HG03097 (cell line): ENCODE measurements around the gene ALDH16A1.
"Not testable (repeated sequence)": the region's sequence is repeated elsewhere in the genome, so short reads cannot be mapped to it uniquely, and the experiment has no call there.

Experiments
- ATAC-seq: cut with Tn5 transposase; IDR thresholded peaks from one replicate; pipeline ENCODE4 v1.9.1; 2021; ENCODE audit not compliant: unreplicated experiment, low FRiP score

The ALDH16A1 gene

DNA sequence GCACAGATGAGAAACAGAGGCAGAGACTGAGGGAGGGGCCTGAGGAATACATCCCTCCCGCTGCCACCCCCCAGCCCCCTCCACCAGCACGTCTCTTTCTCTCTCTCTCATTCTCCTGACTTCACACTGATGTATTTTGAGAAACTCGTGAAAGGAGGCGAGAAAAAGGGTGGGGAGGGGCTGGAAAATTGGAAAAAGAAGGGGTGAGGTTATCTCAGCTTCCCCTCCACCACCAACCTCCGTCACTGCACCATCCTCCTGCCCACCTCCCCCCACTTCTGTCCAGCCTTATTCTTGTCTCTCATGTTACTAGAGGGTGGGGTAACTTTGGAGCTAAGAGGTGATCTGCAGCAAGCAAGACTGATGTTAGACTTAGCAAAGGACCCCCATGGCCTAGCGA is 13.2 kb upstream of the ALDH16A1 start:
- ATAC-seq = no peak

DNA sequence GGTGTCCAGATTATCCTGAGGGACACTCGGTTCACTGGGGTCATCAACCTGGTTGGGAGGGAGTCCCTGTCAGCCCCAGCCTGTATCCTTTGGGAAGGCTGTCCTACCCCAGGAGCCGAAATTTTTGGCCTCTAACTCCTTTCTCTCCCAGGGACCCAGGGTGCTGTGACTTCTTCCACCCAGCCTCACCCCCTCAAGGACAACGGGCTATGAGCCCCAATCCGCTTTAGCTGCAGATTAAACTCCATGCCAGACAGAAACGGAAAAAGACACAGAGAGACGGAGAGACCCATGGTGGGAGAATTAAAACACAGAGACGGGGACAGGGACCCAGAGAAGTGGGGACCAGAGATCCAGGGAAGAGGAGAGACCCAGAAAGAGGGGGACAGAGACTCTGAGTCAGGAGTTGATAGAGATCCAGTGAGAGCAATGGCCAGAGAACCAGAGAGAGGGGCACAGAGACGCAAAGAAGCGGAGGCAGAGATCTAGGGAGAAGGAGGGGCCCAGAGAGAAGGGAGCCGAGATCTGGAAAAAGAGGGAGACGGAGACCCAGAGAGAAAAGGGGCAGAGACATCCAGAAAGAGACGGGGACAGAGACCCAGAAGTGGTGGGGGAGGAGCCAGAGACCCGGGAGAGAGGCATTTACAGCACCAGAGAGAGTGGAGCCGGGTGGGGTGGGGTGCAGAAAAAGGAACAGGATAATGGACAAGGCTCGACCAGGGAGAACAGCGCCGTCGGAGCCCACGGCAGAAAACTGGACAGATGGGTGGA is 12.4 kb upstream of the ALDH16A1 start:
- ATAC-seq = no peak

DNA sequence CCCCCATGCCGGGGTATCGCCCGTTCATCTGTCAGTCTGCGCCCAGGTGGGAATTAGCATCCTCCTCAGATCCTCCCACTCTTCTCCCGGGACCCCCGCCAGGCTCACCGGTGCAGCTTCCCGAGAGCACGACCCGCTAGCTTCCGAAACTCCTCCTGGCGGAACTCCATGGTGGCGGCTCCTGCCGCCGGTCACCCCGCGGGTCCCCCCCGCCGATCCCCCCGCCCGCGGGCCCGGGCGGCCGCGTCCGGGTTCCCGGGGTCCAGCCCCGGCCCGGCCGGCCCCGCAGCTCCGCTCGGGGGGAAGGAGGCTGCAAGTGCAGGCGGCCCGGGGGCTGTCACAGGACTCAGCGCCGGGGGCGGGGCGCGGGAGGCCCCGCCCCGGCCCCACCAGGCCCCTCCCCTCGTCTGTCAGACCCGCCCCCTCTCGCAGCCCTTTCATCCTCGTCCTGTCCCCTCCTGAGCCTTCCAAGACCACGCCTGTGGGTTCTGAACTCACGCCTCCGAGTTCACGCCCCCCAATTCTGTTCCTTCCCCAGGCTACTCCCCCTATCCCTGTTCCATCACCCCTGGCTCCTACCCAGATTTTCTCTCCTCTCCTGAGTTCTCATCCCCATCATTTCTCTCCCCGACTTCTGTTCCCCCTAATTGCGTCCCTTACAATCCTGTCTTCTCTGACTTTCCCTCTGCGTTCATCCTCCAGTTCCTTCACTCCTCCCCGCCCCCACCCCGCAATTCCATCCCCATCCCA is 11.6 kb upstream of the ALDH16A1 start, which contains the start of gene SLC17A7:
Gene SLC17A7, minus strand, starts transcription at position 318 of the 750 bp plus-strand sequence. Its CDS starts 148 bp downstream, at position 170.
- ATAC-seq = no peak

DNA sequence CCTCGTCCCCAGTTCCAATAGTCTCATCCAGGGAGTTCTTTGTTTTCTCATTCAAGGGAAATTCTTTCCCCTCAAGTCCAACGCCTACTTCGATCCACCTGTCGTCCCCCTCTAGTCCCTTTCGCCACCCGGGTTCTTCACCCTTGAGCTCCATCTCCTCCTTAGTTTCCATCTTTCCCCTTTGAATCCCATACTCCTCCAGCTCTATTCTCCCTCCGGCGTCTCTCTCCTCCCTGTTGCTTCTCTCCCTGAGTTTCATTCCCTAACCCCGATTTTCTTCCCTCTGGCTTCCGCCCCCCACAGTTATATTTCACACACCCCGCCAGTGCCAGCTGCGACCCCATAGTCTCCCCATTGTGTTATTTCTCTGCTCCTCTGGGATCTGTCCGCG is 11.1 kb upstream of the ALDH16A1 start:
- no peak for ATAC-seq

DNA sequence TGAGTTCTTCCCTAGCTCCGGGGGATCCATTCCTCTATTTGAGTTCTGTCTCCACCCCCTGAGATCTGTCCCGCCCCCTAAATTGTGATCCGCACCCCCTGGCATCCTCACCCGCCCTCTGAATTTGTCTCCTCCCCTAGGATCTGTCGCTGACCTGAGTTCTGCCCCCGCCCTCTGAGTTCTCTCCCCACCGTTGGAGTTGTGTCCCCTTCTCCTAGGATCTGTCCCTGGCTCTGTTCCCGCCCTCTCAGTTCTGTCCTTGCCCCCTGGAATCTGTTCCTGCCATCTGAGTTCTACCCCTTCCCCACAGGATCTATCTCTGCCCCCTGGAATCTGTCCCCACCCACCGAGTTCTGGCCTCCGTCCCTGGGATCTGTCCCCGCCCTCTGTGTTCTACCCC is 10.7 kb upstream of the ALDH16A1 start:
- no peak for ATAC-seq

DNA sequence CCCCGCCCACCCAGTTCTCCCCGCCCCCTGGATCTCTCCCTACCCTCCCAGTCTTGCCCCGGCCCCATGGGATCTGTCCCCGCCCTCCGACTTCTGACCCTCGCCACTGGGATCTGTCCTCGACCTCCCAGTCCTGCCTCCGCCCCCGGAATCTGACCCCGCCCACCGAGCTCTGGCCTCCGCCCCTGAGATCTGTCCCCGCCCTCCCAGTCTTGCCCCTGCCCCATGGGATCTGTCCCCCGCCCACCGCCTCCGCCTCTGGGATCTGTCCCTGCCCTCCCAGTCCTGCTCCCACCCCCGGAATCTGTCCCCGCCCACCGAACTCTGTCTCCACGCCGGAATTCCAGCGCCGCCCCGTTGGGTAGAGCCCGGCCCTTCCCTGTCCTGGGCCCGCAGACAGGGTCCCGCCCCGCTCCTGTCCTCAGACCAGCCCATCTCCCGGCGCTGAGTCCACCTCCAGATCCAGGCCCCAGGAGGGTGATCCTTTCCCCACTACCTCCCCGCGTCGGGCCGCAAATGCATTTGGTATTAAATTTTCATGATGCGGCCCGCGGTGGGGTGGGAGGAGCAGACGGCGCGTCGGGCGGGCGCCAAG is 10.2 kb upstream of the ALDH16A1 start:
- ATAC-seq = no peak

DNA sequence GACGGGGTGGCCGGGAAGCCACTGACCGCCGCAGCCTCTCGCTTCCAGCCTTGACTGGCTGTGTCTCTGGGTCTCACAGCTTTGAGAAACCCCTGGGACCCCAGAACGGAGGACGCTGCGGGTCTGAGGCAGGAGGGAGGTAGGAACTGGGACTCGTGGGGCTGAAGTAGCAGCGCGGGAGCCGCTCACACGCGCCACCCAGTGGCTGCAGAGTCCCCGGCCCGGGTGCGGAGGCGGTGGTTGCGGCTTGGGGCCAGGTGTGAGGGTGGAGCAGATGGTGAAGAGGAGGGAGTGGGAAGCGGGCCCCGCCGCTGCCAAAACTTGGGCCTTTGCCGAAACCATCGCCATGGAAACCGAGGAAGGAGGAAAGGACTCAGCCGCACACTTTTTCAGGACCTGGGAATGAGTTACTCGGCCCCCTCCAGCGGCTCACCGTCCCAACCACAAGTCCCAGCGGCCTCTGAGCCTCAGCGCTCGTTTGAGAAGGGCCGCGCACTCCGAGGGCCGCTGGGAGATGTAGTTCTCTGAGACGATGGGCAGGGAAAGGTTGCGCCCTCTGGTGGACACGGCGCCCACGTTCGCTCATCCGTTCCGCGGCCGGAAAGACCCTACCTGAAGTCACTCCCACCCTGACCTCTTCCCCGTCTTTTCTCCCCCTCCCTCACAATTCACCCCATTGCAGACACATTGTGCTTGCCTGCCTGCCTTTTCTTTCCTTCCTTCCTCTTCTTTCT is 9.5 kb upstream of the ALDH16A1 start:
- ATAC-seq = peak; percentile 73

DNA sequence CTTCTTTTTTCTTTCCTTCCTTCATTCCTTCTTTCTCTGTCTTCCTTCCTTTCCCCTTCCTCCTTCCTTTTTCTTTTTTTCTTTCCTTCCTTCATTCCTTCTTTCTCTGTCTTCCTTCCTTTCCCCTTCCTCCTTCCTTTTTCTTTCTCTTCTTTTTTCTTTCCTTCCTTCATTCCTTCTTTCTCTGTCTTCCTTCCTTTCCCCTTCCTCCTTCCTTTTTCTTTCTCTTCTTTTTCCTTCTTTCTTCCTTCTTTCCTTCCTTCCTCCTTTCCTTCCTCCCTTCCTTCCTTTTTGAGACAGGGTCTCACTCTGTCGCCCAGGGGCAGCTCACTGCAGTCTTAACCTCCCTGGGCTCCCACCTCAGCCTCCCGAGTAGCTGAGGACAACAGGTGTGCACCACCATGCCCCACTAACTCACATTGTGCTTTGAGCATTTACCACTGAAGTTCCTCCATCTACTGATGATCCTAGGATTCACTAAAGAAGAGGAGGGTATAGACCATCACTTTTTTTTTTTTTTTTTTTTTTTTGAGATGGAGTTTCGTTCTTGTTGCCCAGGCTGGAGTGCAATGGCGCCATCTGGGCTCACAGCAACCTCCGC is 8.8 kb upstream of the ALDH16A1 start:
- not testable (repeated sequence) for ATAC-seq

DNA sequence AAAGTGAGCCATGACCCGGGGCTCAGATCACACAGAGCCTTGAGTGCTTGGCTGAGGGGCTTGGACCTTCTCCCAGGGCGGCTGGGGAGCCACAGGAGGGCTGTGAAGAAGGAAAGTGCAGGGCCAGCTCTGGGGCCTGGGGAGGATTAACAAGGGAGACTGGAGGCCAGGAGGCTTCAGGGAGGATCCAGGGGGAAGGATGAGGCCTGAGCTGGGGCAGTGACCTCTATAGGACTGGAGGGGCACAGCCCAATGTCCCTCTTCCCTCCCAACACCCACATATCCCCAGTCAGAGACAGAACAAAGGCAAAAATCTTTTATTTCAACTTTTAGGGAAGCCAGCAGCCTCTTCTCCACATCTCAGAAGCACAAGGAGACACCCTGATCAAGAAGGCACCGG is 7.0 kb upstream of the ALDH16A1 start:
- ATAC-seq = no peak

DNA sequence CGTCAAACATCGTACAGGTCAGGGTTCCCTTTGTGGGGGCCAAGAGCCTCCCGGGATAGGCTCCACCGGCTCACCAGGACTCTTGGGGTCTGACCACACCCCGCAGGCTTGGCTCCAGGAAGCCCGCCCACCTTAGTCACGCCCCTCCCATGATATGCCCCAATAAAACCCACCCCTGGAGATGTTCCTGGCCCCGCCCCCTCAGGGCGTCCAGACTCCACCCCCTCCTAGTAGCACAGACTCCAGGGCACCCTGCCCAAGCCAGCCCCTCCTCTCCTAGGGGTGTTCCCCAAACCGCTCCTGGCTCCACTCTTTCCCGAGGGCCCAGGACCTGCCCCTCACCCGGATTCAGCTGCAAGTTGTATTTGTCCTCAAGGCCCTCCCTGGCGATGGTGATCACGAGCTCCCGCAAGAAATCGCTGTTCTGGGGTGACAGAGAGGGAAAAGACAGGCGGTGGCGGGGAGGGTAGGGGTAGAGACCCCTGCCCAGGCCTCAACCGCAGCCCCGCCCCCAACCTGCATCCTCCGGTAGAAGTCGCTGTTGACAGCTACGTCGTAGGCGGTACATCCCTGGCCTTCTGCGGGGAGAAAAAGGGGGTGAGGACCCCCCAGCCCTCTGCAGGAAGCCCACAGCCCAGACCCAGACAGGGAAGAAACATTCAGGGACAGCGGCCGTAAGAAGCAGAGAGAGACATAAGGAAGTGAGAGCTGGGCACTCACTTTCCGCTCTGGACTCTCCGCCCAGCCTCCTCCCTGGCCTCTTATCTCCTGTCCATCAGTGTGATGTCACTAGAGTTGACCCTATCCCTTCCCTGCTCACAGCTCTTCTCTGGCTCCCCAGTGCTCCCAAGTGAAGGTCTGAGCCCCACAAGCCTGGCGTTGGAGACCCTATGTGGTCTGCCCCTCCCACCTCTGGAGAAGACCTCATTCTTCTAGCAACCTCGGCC is 5.3 kb upstream of the ALDH16A1 start:
- no peak for ATAC-seq

DNA sequence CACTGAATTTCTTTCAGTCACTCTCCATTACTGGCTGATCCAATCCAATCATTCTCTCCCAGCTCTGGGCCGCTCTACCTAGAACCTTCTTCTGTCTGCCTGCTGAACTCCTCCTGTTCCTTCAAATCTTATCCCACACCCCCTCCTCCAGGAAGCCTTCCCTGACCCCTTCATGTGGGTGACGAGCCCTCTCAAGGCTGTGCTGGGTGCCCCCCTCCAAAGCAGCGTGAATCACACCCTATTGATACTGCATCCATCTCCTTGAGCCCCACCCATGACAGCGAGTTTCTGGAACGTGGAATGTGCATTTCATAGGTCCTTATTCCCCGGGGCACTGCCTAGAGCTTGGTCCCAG is 4.6 kb upstream of the ALDH16A1 start:
- no peak for ATAC-seq

DNA sequence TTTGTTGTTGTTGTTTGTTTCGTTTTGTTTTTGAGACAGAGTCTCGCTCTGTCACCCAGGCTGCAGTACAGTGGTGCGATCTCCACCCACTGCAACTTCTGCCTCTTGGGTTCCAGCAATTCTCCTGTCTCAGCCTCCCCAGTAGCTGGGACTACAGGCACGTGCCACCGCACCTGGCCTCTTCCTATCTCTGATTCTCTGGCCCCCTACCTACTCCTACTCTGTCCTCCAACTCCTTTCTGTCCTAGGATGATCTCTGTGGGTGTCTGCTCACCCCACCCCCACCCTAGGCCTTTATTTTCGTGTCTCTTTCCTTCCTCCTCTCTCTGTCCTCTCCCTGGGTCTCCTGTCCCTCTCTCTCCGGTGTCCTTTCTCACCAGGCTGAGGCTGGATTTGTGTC is 2.6 kb upstream of the ALDH16A1 start:
- no peak for ATAC-seq

DNA sequence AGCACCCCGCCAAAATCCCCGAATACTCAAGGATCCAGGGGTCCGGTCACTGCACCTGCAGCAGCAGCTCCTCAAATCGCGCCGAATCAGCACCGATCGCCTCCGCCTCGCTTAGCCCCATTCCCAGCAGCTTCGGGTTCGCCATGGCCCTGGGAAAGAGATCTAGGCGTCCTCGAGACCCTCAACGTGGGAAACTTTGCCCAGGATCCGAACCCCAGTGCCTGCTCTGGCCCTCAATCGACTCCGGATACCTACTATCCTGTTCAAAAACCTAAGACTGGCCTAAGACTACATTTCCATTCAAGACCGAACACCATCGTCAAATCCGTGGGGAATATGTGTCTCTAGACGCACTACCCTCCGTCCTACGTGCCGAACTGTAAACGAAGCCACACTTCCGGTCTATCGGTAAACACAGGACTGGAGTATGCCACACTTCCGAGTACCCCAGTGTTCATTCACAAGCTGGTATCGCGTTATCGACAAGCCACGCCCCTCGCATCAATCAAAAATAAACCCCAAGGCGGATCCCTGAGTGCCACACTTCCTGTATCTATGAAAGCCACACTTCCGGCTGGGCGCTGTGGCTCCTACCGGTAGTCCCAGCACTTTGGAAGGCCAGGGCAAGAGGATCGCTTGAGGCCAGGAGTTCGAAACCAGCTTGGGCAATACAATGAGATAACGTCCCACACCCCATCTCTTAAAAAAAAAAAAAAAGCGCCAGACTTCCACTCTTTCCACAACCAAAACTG is 1.4 kb upstream of the ALDH16A1 start, which contains the start of gene PIH1D1:
Gene PIH1D1, minus strand, starts transcription at position 385 of the 752 bp plus-strand sequence. Its CDS starts 240 bp downstream, at position 145.
- ATAC-seq = peak; percentile 46

DNA sequence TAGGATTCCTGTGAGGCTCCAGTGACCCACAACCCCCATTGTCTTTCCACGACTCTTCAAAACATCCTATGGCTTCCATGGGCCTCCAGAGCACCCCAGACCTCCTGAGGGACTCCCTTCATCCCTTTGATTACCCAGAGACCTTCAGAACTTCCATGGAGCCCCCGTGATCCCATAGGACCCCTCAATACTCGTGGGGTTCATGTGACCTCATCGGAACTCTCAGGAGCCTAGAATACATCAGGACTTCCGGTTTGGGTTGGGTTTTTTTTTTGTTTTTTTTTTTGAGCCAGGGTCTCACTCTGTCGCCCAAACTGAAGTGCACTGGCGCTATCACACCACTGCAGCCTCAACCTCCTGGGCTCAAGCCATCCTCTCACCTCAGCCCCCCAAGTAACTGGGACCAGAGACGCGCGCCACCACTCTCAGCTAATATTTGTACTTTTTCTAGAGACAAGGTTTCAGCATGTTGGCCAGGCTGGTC is 774 bp downstream of the ALDH16A1 start:
- no peak for ATAC-seq

DNA sequence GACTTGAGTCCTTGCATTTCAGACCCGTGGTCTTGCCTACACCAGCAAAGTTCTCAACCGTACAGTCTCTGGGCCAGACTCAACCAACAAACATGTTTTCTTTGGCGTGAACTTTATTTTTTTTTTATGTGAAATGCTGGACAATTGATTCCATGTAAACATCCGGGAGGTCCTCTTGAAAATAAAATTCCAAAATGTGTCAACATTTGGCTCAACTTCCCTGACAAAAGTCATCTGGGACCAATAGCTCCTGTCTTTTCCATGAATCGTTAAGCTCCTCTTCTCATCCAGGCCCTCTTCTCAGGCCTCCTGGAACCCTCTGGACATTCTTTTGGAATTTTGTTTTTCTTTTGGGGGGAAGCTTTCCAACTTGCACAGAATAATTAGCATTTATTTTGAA is 2.7 kb downstream of the ALDH16A1 start:
- no peak for ATAC-seq

DNA sequence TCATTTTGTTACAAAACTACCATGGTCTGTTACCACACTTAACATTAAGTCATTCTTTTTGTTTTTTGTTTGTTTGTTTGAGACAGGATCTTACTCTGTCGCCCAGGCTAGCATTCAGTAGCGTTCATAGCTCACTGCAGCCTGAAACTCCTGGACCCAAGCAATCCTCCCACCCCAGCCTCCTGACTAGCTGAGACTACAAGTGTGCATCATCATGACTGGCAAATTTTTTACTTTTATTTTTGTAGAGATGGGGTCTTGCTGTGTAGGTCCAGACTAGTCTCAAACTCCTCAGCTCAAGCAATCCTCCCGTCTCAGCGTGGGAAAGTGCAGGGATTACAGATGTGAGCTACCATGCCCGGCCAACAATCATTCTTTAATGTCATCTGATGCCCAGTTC is 3.3 kb downstream of the ALDH16A1 start:
- no peak for ATAC-seq

DNA sequence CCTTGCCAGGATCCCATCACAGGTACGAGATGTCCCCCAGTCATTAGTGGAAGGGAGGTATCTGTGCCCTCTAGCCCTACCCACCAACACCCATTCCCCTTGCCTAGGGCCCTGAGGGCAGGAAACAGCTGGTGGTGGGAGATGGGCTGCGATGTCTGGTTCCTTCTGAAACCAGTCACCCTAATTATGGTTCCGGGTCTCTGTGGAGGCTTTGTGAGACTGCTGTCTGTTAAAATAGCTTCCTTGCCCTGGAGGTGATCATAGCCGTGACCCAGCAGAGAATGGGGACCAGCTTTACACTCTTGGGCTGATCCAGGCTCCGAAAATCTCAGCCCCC is 5.5 kb downstream of the ALDH16A1 start:
- no peak for ATAC-seq

DNA sequence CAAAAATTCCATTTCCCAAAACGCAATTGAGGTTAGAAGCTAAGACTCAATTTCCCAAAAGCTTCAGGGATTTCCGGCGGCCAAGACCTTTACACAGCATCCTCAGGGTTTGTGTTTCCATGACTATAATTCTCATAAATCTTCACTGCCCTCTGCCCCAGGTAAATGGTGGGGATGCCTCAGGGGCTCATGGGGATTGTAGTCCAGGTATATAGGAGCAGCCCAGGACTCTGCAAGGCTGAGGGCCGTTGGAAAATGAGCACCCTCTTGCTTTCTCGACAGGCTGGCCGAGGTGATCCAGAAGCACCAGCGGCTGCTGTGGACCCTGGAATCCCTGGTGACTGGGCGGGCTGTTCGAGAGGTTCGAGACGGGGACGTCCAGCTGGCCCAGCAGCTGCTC is 6.4 kb downstream of the ALDH16A1 start:
- ATAC-seq = no peak

DNA sequence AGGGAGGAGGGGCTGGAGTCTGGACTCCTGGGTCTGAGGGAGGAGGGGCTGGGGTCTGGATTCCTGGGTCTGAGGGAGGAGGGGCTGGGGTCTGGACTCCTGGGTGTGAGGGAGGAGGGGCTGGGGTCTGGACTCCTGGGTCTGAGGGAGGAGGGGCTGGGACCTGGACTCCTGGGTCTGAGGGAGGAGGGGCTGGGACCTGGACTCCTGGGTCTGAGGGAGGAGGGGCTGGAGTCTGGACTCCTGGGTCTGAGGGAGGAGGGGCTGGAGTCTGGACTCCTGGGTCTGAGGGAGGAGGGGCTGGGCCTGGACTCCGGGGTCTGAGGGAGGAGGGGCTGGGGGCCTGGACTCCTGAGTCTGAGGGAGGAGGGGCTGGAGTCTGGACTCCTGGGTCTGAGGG is 8.1 kb downstream of the ALDH16A1 start:
- ATAC-seq = not testable (repeated sequence)
